NCI-H128 (cell line): ENCODE results near the gene OR2S2.
"Not testable (repeated sequence)": the region's sequence is repeated elsewhere in the genome, so short reads cannot be mapped to it uniquely, and the experiment has no call there.

Experiments
- DNase-seq: peaks from one replicate; lab custom pipeline; 2025; ENCODE audit not compliant: unreplicated experiment; lab: John Stamatoyannopoulos, UW

The OR2S2 gene

DNA sequence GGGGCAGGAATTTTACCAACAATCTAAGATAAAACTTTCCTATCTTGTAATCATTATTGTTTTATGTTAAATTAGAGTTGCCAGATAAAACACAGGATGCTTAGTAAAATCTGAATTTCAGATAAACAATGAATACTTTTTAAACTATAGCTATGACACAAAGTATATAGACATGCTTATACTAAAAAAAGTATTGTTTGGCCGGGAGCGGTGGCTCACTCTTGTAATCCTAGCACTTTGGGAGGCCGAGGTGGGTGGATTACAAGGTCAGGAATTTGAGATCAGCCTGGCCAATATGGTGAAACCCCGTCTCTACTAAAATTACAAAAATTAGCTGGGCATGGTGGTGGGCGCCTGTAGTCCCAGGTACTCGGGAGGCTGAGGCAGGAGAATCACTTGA is 23.9 kb downstream of the OR2S2 start:
- DNase-seq: not testable (repeated sequence)

DNA sequence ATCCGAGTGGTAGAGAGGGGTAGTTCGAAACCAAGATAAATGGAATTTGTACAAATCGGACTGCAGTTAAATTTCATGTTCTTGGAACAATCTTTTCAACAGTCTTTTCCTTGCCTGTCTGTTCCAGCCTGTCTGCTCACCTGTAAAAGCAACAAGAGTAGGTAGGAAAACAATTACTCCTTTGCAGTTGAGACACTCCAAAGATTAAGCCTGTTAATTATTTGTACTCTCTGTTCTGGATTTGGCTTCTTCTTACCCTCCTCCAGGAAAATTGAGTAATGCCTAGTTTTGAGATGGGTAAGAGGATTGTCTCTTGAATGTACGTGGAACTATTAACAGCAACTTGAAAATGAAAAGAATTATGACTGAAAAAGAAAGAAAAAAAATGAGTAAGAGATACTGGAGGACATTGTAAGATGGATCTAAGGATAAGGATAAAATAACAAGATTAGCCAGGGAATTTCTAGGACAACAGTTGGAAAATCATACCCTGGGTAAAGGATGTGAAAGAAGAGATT is 24.3 kb downstream of the OR2S2 start:
- DNase-seq: no peak

DNA sequence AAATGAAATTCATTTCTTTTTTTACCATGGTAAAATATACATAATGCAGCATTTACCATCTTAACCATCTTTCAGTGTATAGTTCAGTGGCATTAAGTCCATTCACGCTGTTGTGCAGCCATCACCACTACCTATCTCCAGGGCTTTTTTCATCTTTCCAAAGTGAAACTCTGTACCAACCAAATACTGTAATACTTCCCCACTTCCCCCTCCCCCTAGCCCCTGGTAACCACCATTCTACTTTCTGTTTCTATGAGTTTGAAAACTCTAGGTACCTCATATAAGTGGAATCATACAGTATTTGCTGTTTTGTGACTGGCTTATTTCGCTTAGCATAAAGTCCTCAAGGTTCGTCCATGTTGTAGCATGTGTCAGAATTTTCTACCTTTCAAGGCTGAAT is 25.2 kb downstream of the OR2S2 start:
- DNase-seq: no peak

DNA sequence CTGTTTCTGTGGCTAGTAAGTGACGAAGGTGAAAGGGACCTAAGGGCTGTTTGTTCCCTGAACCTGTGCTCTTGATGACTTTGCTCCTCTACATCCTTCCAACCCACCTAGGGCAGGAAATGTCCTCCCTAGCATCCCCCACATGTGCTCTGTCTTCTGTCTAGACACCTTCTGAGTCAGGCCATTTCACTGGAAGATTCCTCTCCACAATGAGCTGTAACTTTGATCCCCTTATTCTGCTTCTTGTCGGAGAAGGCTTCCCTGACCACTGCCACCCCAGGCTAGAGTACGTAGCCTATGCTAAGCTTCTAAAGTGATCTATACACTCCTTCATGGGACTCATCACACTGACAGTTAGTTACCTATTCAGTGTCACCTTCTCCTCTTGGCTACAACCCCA is 27.0 kb downstream of the OR2S2 start:
- no peak for DNase-seq

GRCh38 chr9:35930521-35930920 is 27.4 kb downstream of the OR2S2 start:
- DNase-seq: no peak

- no peak for DNase-seq
Measured at GRCh38 chr9:35929453-35929718, 28.6 kb downstream of the OR2S2 start.

DNA sequence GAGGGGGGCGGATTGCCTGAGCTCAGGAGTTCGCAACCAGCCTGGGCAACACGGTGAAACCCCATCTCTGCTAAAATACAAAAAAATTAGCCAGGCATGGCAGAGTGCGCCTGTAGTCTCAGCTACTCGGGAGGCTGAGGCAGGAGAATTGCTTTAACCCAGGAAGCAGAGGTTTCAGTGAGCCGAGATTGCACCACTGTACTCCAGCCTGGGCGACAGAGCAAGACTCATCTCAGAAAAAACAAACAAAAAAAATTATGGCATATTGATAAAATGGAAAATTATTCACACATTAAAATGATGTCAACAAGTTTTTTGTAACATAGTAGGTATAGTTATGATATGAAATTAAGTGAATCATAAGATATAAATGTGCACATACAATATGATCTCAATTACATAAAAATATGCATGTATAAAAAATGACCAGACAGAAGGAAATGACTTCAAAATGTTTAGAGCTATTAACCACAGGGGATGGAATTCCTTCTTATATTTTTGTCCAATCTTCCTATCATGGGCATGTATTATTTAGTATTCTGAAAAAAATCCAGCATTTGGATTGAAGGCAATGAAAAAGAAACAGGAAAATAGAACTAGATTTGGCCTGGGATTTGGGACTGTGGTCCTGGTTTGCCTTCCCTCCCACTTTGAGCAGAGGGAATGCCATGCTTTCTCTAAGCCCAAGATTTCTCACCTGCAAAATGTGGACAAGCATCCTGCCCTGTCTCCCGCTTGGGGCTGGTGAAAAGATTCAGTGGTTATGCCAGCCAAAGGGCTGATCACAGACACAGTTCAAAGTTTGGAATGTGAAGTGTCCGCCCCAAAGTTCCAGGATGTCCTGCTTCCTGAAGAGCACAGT is 29.1 kb downstream of the OR2S2 start:
- DNase-seq: no peak

GRCh38 chr9:35923927-35924763 is 33.8 kb downstream of the OR2S2 start:
- DNase-seq: no peak

DNA sequence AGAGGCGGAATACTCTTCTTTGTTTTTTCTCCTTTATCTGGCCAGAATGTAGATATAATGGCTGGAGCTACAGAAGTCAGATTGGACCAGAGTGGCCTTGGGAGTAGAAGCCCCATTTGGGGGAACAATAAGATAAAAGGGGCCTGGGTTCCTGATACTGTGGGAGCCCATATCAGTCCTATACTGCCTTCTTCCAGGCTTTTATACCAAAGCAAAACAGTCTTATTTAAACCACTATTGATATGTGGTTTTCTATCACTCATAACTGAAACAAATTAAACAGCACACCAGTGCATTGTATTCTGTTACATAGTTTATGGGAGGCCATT is 34.4 kb downstream of the OR2S2 start:
- DNase-seq: no peak

GRCh38 chr9:35920051-35920620 is 37.8 kb downstream of the OR2S2 start:
- DNase-seq: no peak

GRCh38 chr9:35919212-35920008 is 38.5 kb downstream of the OR2S2 start:
- DNase-seq: no peak

DNA sequence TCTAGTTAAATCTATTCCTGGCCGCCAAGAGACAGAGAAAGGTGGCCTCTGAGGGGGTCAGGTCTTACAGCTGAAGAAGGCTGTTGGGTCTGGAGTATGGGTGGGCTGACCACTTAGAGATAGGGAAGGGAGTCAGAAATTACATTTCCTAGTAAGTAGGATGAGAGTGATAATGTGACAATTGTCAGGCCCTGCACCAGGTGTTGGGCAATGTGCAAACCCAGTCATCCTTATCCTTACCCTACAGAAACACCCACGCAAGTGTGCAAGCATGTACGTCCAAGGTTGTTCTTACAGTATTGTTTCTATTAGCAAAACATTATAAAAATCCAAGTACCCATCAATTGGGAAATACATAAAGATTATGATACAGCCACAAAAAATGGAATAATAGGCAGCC is 39.2 kb downstream of the OR2S2 start:
- no peak for DNase-seq

DNA sequence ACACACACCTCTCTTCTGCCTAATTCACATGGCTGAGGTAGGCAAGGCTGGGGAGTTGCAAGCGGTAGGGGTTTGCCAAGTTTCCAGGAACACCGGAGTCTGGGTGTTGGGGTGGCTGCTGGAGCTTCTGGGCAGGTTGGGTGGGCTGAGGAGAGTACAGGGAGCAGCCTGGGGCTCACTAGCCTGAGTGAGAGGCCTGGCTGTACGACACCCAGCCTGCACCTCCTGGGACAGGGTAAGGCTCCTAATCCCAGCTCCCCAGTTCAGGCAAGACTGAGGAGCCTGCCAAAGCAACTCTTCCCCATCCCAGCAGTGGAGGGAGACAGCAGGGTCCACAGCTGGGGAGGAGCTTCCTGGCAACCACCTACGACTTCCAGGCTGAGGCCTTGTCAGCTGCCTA is 40.7 kb downstream of the OR2S2 start:
- DNase-seq: no peak

GRCh38 chr9:35915681-35916294 is 42.2 kb downstream of the OR2S2 start:
- no peak for DNase-seq

GRCh38 chr9:35914301-35914807 is 43.6 kb downstream of the OR2S2 start:
- DNase-seq: no peak

DNA sequence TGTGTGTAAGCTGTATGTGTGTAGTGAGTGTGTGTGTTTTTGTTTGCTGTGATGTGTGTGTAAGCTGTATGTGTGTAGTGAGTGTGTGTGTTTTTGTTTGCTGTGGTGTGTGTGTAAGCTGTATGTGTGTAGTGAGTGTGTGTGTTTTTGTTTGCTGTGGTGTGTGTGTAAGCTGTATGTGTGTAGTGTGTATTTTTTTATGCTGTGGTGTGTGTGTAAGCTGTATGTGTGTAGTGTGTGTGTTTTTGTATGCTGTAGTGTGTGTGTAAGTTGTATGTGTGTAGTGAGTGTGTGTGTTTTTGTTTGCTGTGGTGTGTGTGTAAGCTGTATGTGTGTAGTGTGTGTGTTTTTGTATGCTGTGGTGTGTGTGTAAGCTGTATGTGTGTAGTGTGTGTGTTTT is 44.5 kb downstream of the OR2S2 start:
- not testable (repeated sequence) for DNase-seq

DNA sequence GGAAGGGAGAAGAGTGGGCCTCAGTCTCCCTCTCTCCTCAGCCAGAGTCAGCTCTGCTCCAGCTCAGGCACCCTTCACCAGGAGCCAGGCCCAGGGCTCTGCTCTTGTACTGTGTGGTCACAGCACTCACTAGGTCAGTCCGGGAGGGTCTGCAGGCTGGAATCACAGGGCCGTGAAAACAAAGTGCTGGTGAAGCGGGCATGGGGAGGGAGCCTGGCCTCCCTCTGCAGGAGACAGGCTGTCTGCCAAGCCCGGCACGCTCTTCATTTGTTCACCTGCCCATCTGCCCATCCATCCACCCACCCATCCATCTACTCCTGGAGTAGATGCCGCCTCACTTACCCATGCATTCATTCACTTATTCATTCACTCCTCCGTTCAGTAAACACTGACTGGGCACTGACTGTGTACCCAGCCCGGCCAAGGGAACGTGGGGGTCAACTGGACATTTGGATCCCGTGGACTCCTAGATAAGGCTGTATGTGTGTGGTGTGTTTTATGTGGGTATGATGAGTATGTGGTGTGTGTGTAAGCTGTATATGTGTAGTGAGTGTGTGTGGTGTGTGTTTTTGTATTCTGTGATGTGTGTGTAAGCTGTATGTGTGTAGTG is 45.1 kb downstream of the OR2S2 start:
- no peak for DNase-seq

DNA sequence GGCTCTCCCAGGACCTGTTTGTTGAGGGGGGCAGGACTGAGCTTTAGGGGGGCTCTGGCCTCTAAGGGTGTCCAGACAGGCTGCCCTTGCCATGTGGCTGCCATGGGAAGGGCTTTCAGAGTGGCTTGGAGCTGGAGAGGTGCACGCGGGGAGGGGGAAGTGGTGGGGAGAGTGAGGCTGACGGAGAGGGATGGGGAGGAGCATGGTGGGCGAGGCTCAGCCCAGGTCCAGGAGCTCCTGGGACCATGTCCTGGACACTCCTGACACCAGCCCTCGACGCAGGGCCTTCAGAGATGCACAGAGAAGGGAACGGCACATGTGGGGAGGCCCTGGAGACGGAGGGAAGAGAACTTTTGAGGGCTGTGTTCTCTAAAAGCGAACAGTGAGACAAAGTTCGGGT is 46.3 kb downstream of the OR2S2 start:
- no peak for DNase-seq

GRCh38 chr9:35910613-35911359 is 47.2 kb downstream of the OR2S2 start:
- DNase-seq: no peak
